HT1080 (cell line): Measurements from ENCODE around the gene CREBL2. TPM values are rescaled to one million over a fixed set of nuclear protein-coding genes. Genes with fewer than 3 reads are reported as not detected.
"Not testable (repeated sequence)": the region's sequence is repeated elsewhere in the genome, so short reads cannot be mapped to it uniquely, and the experiment has no call there.

Experiments
- DNase-seq: peaks from one replicate; pipeline ENCODE4 v3.0.0-alpha.2; 2015; ENCODE audit warnings: low read depth
- polyA plus RNA-seq, 2 experiments: library from polyadenylated mRNA; depleted of rRNA; stranded (reverse); fragments of >200 nt; gene quantifications; 2 replicates each; pipeline ENCODE4 v1.2.3, GENCODE V29; 2015
- total RNA-seq: library from RNA; depleted of rRNA; stranded (reverse); fragments of >200 nt; shearing (Covaris generic); gene quantifications from 2 replicates; pipeline ENCODE4 v1.2.3, GENCODE V29; 2014; rRNA removed

CREBL2 gene
- 25.4 and 26.8 TPM in 2 replicates for total RNA-seq
- 19.9 and 20.5 TPM in 2 replicates for polyA plus RNA-seq (2015; cell fraction: cytosol; rRNA removed)
- 10.3 and 11.8 TPM in 2 replicates for polyA plus RNA-seq (2015; cell fraction: nucleus; rRNA removed)

GRCh38 chr12:12611512-12612306, at the start of gene CREBL2:
TSS of gene CREBL2 (plus strand) at chr12:12611876. CDS start at chr12:12612173, 297 bp downstream.
- DNase-seq: peak; percentile 97

GRCh38 chr12:12562016-12562483, 49.6 kb upstream of the CREBL2 start:
- no peak for DNase-seq

GRCh38 chr12:12562585-12563261, 49.0 kb upstream of the CREBL2 start, which contains the start of gene DUSP16:
TSS of gene DUSP16 (minus strand) at chr12:12562863. CDS start at chr12:12521098, 41,765 bp downstream.
- peak; percentile 92 for DNase-seq

GRCh38 chr12:12563290-12563928, 48.3 kb upstream of the CREBL2 start:
- no peak for DNase-seq

- DNase-seq: no peak
Observed at GRCh38 chr12:12564911-12565310, 46.8 kb upstream of the CREBL2 start.

GRCh38 chr12:12565971-12566370, 45.7 kb upstream of the CREBL2 start:
- not testable (repeated sequence) for DNase-seq

- DNase-seq: no peak
Observed at GRCh38 chr12:12572659-12573058, 39.0 kb upstream of the CREBL2 start.

- DNase-seq: peak; percentile 36
Observed at GRCh38 chr12:12577786-12578185, 33.9 kb upstream of the CREBL2 start.

GRCh38 chr12:12580716-12581115, 31.0 kb upstream of the CREBL2 start:
- not testable (repeated sequence) for DNase-seq

GRCh38 chr12:12582193-12582881, 29.3 kb upstream of the CREBL2 start:
- DNase-seq: no peak

GRCh38 chr12:12582895-12583303, 28.8 kb upstream of the CREBL2 start:
- peak; percentile 32 for DNase-seq

GRCh38 chr12:12583510-12584178, 28.0 kb upstream of the CREBL2 start:
- no peak for DNase-seq

- DNase-seq: no peak
Observed at GRCh38 chr12:12585115-12585863, 26.4 kb upstream of the CREBL2 start.

- no peak for DNase-seq
Observed at GRCh38 chr12:12586879-12587675, 24.6 kb upstream of the CREBL2 start.

- DNase-seq: no peak
Observed at GRCh38 chr12:12587878-12588277, 23.8 kb upstream of the CREBL2 start.

GRCh38 chr12:12588436-12588835, 23.2 kb upstream of the CREBL2 start:
- not testable (repeated sequence) for DNase-seq

GRCh38 chr12:12590961-12591360, 20.7 kb upstream of the CREBL2 start:
- DNase-seq: no peak

GRCh38 chr12:12592930-12593329, 18.7 kb upstream of the CREBL2 start:
- DNase-seq: peak; percentile 76

GRCh38 chr12:12595929-12596328, 15.7 kb upstream of the CREBL2 start:
- DNase-seq: not testable (repeated sequence)
